Activated T-helper 2 cell treated with anti-CD3 and anti-CD28 coated beads, Interferon-gamma antibody, Interleukin-2, Interleukin-4, amounts not matched to agents 10 μg/mL and 5 μg/mL and 100 μg/mL, durations not matched to agents 14 hours and 24 hours and 36 hours (primary cell): ENCODE results near the gene RFX2. TPM values are rescaled to one million over a fixed set of nuclear protein-coding genes. Genes with fewer than 3 reads are reported as not detected.

Source experiments
- DNase-seq: peaks from one replicate; pipeline ENCODE4 v3.0.0; 2021; ENCODE audit warnings: low spot score
- H3K27ac Mint-ChIP-seq: one replicate; pipeline ENCODE4 v1.8.0; 2021; ENCODE audit warnings: mixed read lengths
- H3K27me3 Mint-ChIP-seq: one replicate; pipeline ENCODE4 v1.8.0; 2021; ENCODE audit warnings: low read depth, mixed read lengths
- H3K36me3 Mint-ChIP-seq: one replicate; pipeline ENCODE4 v1.8.0; 2021; ENCODE audit warnings: low read depth, mixed read lengths
- H3K4me1 Mint-ChIP-seq: one replicate; pipeline ENCODE4 v1.8.0; 2021; ENCODE audit warnings: low read depth, mixed read lengths
- H3K4me3 Mint-ChIP-seq: one replicate; pipeline ENCODE4 v1.8.0; 2021; ENCODE audit warnings: low read depth, mild to moderate bottlenecking, moderate library complexity, mixed read lengths
- H3K9me3 Mint-ChIP-seq: one replicate; pipeline ENCODE4 v1.8.0; 2021; ENCODE audit warnings: mixed read lengths
- intact Hi-C: fragments of 100-400 bp; cut with micrococcal nuclease; formaldehyde crosslinking; loops from one replicate; pipeline ENCODE4 v1.15.1; 2023
- total RNA-seq: library from RNA; stranded (reverse); gene quantifications from 2 replicates; pipeline ENCODE4 v1.2.3, GENCODE V29; 2022

RFX2 gene
- total RNA-seq, 1 donor from 2014 or later = 8.7 TPM

DNA sequence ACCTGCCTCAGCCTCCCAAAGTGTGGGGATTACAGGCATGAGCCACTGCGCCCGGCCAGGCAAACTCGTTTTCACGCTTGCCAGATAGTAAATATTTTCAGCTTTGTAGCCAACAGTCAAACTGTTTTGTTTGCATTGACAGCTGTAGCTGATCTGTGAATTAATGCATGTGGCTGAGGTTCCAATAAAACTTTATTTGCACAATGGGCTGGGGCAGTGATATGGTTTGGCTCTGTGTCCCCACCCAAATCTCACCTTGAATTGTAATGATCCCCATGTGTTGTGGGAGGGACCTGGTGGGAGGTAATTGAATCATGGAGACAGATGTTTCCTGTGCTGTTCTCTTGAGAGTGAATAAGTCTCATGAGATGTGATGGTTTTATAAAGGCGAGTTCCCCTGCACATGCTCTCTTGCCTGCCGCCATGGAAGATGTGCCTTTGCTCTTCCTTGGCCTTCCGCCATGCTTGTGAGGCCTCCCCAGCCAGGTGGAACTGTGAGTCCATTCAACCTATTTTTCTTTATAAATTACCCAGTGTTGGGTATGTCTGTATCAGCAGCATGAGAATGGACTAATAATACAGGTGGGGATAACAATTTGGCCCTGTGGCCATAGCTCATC, 110.0 kb downstream of the RFX2 start:
- Mint-ChIP-seq H3K4me3 (no peak overlapping the region), H3K36me3 (peaks cover 7% of the 10 kb centered on the region), H3K27me3 (no peaks in the 10 kb centered on the region), H3K4me1 (no peaks in the 10 kb centered on the region), H3K9me3 (peaks cover 3% of the 10 kb centered on the region), H3K27ac (no peak overlapping the region)
- DNase-seq = no peak
- intact Hi-C loops = no loop called here

DNA sequence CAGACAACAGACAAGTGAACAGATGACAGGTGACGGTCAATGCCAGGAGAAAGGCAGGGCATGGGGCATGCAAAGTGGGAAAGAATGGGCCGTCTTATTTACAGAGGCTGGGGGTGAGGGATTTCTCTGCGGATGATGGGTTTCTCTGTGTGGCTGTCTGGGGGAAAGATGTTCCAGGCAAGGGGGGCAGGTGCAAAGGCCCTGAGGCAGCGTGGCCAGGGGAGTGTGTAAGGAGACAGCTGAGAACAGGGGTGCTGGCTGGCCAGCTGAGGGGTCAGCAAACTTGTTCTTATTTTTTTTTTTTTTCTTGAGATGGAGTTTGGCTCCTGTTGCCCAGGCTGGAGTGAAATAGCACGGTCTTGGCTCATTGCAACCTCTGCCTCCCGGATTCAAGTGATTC, 110.6 kb downstream of the RFX2 start:
- no peak overlapping the region for H3K27ac Mint-ChIP-seq
- intact Hi-C loops = no loop called here
- H3K9me3 Mint-ChIP-seq = peaks cover 3% of the 10 kb centered on the region
- H3K4me1 Mint-ChIP-seq = no peaks in the 10 kb centered on the region
- H3K27me3 Mint-ChIP-seq = no peaks in the 10 kb centered on the region
- peaks cover 7% of the 10 kb centered on the region for H3K36me3 Mint-ChIP-seq
- H3K4me3 Mint-ChIP-seq = no peak overlapping the region
- DNase-seq = no peak

DNA sequence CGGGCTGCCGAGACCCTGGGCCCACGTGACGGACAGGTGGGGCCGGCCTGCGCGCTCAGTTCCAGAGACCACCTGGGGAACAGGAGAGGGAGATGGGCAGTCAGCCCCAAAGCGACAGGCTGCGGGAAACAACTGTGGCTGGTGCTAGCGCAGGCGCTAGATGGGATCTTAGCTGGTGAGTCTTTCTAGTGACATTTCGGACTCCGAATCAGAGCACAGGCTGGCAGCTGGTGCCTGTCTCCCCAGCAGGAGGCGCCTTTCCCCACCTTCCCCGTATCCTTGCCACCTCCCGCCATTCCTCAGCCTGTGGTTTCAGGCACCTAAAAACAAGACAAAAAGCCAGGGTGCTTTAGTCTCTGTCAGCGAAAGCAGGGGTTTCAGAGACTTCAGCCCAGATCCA, 112.9 kb downstream of the RFX2 start:
- no peak overlapping the region for H3K27ac Mint-ChIP-seq
- H3K4me3 Mint-ChIP-seq = no peak overlapping the region
- H3K36me3 Mint-ChIP-seq = peaks cover 7% of the 10 kb centered on the region
- peaks cover 3% of the 10 kb centered on the region for H3K9me3 Mint-ChIP-seq
- no peaks in the 10 kb centered on the region for H3K27me3 Mint-ChIP-seq
- DNase-seq = no peak
- intact Hi-C loops = no loop called here
- H3K4me1 Mint-ChIP-seq = no peaks in the 10 kb centered on the region

DNA sequence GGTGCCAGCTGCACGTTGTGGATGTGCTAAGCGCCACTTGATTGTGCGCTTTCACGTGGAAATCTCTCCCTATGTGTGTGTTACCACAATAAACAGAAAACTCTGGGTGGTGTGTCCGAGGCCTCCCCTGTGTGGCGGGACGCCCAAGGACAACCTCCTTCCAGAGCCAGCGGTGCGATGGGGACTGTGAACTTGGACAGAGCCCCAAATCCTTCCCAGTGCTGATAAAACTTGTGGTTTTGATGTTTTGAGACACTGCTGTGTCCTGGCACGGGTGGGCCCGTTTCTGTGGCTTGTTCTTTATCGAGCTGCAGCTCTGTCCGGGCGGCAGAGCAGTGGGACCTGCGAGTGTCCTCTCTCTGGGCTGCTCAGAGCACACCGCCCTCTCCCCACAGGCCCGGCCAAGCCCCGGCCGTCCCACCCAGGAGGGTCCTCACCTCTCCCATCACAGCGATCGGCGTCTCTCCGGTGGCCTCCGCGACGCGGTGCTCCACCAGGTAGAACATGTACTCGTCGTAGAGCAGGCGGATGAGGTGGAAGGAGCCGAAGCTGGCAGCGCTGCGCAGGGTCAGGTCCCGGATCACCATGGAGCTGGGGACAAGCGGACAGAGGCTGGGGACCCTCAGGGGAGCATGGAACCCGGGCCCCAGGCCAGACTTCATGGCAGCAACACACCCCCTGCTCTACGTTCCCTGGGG, 113.5 kb downstream of the RFX2 start:
- H3K9me3 Mint-ChIP-seq = peaks cover 3% of the 10 kb centered on the region
- H3K4me3 Mint-ChIP-seq = no peak overlapping the region
- peaks cover 7% of the 10 kb centered on the region for H3K36me3 Mint-ChIP-seq
- H3K4me1 Mint-ChIP-seq = no peaks in the 10 kb centered on the region
- no peak overlapping the region for H3K27ac Mint-ChIP-seq
- H3K27me3 Mint-ChIP-seq = no peaks in the 10 kb centered on the region
- no peak for DNase-seq
- intact Hi-C loops = no loop called here

DNA sequence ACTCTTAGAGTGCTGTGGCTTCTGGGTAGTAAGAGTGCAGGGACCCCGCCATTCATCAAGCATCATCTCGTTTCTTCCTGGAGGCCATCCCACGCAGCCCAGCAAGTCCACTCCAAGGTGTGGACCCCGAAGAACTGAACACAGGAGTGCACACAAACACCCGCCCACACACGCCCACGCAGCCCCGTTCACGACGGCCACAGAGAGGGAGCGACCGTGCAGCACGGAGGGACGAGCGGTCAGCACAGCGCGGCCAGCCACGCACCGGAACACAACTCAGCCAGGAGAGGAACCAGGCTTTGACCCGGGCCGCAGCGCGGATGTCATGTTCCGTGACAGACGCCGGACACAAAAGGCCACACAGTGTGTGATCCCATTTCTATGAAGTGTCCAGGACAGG, 114.2 kb downstream of the RFX2 start:
- no peak overlapping the region for H3K4me3 Mint-ChIP-seq
- no peaks in the 10 kb centered on the region for H3K4me1 Mint-ChIP-seq
- intact Hi-C loops = no loop called here
- H3K27me3 Mint-ChIP-seq = no peaks in the 10 kb centered on the region
- H3K27ac Mint-ChIP-seq = no peak overlapping the region
- H3K9me3 Mint-ChIP-seq = peaks cover 3% of the 10 kb centered on the region
- H3K36me3 Mint-ChIP-seq = peaks cover 7% of the 10 kb centered on the region
- no peak for DNase-seq

DNA sequence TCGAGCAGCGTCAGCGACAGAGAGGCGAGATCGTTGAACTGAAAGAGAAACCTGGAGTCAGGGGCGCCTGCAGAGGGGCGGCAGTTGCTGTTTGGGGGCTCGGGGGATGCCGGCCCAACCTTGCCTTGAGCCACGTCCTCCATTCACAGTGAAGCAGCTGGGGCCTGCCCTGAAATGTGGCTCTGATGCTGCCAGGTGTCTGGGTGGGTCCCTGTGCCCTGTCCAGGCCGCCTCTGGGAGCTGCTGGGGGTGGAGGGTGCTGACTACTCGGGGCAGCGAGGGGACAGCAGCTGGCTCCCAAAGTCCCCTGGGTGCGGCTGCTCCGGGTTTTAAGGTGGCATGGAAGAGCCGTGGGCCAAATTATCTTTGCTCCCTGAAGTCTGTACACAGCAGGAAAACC, 114.7 kb downstream of the RFX2 start:
- no peak for DNase-seq
- Mint-ChIP-seq H3K9me3 (peaks cover 2% of the 10 kb centered on the region), H3K4me1 (no peaks in the 10 kb centered on the region), H3K27me3 (no peaks in the 10 kb centered on the region), H3K27ac (no peak overlapping the region), H3K4me3 (no peak overlapping the region), H3K36me3 (peaks cover 5% of the 10 kb centered on the region)
- intact Hi-C loops = no loop called here

DNA sequence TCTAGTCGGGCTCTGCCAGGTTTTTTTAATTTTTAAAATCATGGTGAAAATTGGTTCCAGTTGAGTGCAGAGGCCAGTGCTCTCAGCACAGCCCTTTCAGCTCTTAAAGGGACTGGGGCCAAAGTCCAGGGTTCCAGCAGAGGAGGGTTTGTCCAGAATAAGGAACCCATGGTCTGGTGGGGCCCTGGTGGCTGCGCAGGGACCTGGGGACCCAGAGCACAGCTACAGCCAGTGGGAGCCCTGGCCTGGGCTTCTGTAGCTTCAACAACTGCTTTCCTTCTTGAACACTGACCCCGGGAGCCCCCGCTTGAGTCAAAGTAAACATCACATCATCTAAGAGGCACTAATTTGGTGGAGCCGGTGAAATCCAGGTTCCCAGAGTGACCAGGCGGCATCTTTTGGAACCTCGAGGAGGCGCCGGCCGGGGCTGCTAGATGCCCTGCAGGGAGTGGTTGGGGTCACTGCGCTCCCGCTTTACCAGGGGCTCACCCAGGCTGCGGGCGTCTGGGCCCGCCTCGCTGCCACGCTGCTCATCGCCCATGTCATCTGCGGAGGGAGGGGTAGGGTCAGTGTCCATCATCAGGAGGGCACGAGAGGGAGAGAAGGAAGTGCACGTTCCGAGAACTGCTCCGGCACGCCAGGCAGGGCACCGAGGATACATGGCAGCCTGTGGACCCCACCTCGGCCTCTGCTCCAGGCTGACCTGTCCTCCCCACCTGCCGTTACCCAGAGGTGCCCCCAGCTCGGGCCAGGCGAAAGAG, 115.7 kb downstream of the RFX2 start:
- H3K4me1 Mint-ChIP-seq = peaks cover 2% of the 10 kb centered on the region
- no peak for DNase-seq
- H3K36me3 Mint-ChIP-seq = peaks cover 3% of the 10 kb centered on the region
- intact Hi-C loops = no loop called here
- no peak overlapping the region for H3K27ac Mint-ChIP-seq
- H3K9me3 Mint-ChIP-seq = no peaks in the 10 kb centered on the region
- no peak overlapping the region for H3K4me3 Mint-ChIP-seq
- H3K27me3 Mint-ChIP-seq = no peaks in the 10 kb centered on the region

DNA sequence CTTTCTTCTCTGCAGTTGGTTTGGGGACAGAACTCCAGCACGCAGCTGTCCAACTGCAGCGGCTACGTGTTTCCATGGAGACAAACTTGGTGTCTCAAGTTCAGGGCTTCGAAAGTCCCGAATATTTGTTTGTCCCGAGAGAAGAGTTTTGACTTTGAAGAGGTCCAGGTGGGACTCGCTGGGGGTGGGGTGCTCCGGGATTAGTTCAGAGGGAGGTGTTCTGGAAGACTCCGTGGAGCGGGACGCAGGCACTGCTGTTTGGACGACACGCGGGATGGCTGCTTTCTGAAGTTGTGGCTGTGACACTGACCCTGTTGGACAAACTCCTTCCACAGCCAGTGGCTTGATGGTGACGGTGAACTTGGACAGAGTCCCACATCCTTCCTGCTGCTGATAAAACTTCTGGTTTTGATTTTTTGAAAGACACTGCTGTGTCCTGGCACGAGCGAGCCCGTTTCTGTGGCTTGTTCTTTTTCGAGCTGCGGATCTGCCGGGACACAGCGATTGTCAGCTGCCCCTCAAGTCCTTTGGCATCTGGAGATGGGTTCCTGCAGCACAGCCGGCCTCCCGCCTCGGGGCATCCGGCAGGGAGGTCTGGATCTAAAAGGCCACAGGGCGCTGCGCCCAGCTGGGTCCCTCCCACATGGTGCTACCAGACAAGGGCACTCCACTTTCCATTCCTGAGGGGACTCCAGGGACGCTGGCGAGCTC, 116.5 kb downstream of the RFX2 start:
- intact Hi-C loops = no loop called here
- Mint-ChIP-seq H3K9me3 (no peaks in the 10 kb centered on the region), H3K4me3 (no peak overlapping the region), H3K36me3 (no peaks in the 10 kb centered on the region), H3K4me1 (peaks cover 2% of the 10 kb centered on the region), H3K27ac (no peak overlapping the region), H3K27me3 (no peaks in the 10 kb centered on the region)
- DNase-seq = no peak

DNA sequence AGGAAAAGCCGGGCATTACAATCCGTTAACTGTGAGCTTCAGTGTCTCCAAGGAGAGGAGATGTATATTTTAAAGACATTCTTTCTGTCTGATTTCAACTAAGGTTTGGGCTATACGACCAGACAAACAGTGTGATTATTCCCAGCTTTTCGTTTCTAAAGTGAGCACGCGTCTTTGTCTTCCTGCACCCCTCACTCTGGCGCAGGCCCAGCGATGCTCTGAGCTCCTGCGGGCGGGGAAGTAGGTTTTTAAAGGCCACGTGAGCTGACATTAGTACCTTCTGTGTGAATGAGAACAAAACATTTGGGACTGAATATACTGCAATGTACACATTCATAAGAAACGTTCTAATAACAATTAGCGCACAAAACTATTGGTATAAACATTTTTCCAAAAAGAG, 117.1 kb downstream of the RFX2 start:
- H3K4me1 Mint-ChIP-seq = peaks cover 4% of the 10 kb centered on the region
- no peak overlapping the region for H3K4me3 Mint-ChIP-seq
- no peak overlapping the region for H3K27ac Mint-ChIP-seq
- H3K36me3 Mint-ChIP-seq = no peaks in the 10 kb centered on the region
- H3K27me3 Mint-ChIP-seq = no peaks in the 10 kb centered on the region
- intact Hi-C loops = no loop called here
- H3K9me3 Mint-ChIP-seq = no peaks in the 10 kb centered on the region
- no peak for DNase-seq

DNA sequence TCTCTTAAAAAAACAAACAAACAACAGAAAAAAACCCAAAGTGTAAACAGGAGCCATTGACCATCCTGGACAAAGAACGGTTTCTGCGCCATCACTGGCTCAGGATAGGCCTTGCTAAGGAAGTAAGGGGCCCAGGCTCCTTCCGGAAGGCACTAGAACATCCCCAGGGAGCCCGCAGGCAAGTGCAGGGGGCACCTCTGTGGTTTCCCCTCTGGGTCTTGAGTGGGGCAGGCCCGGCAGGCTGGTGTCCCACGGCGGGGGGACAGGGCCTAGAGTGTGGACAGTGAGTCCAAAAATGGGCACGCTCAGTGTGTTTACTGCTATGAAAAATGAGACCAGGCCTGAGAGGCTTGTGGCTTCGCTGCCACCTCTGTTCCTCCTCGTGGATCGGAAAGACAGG, 117.5 kb downstream of the RFX2 start:
- no peak for DNase-seq
- Mint-ChIP-seq H3K9me3 (no peaks in the 10 kb centered on the region), H3K4me3 (no peak overlapping the region), H3K27me3 (no peaks in the 10 kb centered on the region), H3K27ac (no peak overlapping the region), H3K4me1 (peaks cover 6% of the 10 kb centered on the region), H3K36me3 (no peaks in the 10 kb centered on the region)
- intact Hi-C loops = no loop called here

DNA sequence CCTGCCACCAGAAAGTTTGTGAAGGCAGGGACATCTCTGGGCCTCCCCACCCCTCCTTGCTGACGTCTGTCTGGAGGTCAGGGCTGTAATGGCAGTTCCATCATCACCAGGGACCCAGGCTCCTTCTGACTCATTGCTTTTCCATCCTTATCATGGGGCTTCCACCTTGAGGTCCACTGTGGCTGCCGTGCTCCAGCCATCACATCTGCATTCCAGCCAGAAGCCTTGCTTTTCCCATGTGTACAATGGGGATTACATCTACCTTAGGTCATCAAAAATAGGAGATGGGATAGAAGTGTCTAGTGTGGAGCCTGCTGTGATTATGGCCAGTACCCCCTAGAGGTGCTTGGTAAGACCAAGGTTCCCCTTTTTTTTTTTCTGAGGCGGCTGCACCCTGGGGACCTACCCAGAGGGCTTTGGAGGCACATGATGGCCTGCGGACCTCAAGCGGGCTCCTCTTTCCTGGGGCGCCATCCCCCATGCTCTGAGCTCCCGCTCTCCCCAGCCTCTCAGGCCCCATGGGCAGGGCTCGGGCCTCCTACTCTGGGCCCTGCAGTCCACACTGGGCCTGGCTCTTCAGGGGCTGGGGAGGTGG, 119.0 kb downstream of the RFX2 start:
- intact Hi-C loops = no loop called here
- no peak overlapping the region for H3K27ac Mint-ChIP-seq
- no peak for DNase-seq

DNA sequence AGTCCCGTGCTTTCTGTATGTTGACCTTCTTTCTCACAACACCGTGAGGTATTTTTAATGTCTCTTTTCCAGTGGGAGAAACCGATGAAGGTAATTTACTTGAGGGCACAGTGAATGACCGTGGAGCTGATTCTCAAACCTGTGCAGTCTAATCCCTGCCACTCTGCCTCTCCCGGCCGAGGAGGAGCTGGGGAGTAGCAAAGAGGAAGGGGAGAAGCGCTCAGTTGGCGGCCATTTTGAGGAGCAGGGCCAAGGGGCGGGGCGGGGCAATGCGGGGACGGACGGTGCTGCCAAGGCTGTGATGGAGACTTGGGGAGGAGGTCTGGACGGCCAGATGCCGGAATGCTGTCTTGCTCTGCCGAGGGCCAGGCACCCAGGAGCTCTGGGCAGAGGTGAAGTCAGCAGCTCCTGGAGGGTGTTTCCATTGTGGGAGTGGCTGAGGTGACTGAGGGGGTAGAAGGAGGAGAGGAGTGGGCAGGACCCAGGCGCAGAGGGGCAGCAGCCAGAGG, 120.0 kb downstream of the RFX2 start:
- intact Hi-C loops = no loop called here
- Mint-ChIP-seq H3K27ac (peak overlapping the region; percentile 70), H3K4me3 (peak overlapping the region; percentile 58), H3K9me3 (no peaks in the 10 kb centered on the region), H3K4me1 (peaks cover 17% of the 10 kb centered on the region), H3K36me3 (no peaks in the 10 kb centered on the region), H3K27me3 (no peaks in the 10 kb centered on the region)
- DNase-seq = no peak

More for the DNA sequence above, 119.0 kb downstream of the RFX2 start:
- Mint-ChIP-seq H3K36me3 (no peaks in the 10 kb centered on the region), H3K4me1 (peaks cover 16% of the 10 kb centered on the region), H3K4me3 (no peak overlapping the region), H3K27me3 (no peaks in the 10 kb centered on the region), H3K9me3 (no peaks in the 10 kb centered on the region)
